ENCODE results near the gene USP31. TPM values are rescaled to one million over a fixed set of nuclear protein-coding genes. Genes with fewer than 3 reads are reported as not detected.

Gene USP31
- total RNA-seq, 3 donors from 2014 or later, result 6.7 to 40.7 (median 21.0) TPM

DNA sequence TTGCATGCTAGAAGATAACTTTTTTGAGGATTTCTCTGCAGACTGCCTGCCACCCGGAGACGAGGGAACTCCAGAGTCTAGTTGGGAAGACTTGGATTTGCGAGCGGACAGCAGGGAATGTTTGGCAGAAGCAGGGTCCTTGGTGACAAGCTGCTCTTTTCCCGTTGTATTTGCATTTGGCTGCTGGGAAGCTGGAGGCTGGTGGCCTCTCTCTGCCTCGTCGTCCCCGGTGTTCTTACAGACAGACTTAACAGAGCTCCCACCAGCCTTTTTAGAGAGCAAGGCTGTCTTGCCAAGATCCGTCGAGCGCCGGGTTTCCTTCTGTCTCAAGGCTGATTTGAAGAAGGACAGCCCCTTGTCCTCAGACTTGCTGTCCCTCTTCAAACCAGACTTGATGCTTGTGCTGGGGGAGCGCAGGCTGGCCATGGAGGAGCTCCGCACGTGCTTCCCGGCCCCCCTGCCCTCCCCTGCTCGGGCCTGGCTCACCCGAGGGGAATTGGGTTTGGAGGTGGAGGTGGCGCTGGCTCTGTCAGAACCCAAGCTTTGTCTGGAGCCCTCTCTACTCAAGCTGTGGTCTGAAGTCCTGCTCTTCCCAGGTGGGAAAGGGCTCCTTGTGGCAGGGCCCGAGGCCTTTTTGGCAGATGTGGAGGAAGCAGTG lies 81.0 kb downstream of the USP31 start:
- Histone ChIP-seq H3K36me3 (peaks cover 12% of the 10 kb centered on the region), H3K4me3 (no peak overlapping the region), H3K27ac (no peak overlapping the region), H3K9me3 (no peaks in the 10 kb centered on the region), H3K27me3 (no peaks in the 10 kb centered on the region), H3K4me1 (peaks cover 5 to 7% of the 10 kb centered on the region in 2 donors)
- TF ChIP-seq POLR2A (IDR thresholded peaks at IDR 0.05) (no peak), POLR2AphosphoS5 (IDR thresholded peaks at IDR 0.05) (no peak)
- TF ChIP-seq, protein P1, sequence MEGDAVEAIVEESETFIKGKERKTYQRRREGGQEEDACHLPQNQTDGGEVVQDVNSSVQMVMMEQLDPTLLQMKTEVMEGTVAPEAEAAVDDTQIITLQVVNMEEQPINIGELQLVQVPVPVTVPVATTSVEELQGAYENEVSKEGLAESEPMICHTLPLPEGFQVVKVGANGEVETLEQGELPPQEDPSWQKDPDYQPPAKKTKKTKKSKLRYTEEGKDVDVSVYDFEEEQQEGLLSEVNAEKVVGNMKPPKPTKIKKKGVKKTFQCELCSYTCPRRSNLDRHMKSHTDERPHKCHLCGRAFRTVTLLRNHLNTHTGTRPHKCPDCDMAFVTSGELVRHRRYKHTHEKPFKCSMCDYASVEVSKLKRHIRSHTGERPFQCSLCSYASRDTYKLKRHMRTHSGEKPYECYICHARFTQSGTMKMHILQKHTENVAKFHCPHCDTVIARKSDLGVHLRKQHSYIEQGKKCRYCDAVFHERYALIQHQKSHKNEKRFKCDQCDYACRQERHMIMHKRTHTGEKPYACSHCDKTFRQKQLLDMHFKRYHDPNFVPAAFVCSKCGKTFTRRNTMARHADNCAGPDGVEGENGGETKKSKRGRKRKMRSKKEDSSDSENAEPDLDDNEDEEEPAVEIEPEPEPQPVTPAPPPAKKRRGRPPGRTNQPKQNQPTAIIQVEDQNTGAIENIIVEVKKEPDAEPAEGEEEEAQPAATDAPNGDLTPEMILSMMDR (IDR thresholded peaks at IDR 0.05), result no peak
- DNase-seq (ENCODE audit: low spot score in 2 of 2), result no peak
- intact Hi-C loops (cut with DNase I; ENCODE audit: low total_unique reads), result loop anchor here (5.0 kb wide), 1 partner anchor 304 kb away; no protein-coding TSS in a partner anchor

DNA sequence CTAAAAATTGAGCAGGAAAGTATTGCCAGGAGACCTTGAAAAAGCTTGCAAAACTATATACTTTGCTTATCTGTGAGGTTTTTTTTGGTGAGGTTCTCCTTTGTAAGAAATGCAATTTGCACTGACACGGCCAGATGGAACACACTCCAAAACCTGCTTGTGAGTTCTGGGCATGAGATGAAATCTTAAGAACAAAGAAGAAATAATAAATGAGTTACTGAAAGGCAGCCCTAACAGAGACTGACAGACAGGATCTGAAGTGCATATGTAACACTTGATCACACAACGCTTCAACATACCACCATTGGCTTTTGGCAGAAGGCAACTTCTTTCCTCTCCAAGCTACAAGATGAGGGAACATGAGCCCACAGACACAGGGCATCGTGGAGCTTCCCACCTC lies 82.6 kb downstream of the USP31 start:
- TF ChIP-seq POLR2A (IDR thresholded peaks at IDR 0.05) (no peak), POLR2AphosphoS5 (IDR thresholded peaks at IDR 0.05) (no peak)
- TF ChIP-seq, protein P1 (IDR thresholded peaks at IDR 0.05), result no peak
- peaks cover 12% of the 10 kb centered on the region for H3K36me3 ChIP-seq
- no peak overlapping the region for H3K27ac ChIP-seq
- no peaks in the 10 kb centered on the region for H3K27me3 ChIP-seq
- H3K4me3 ChIP-seq, result no peak overlapping the region
- H3K9me3 ChIP-seq, result no peaks in the 10 kb centered on the region
- intact Hi-C loops (cut with DNase I; ENCODE audit: low total_unique reads), result loop anchor here (5.0 kb wide), 1 partner anchor 306 kb away; no protein-coding TSS in a partner anchor
- no peak for DNase-seq (ENCODE audit: low spot score in 2 of 2)
- H3K4me1 ChIP-seq, result peaks cover 0 to under 1% of the 10 kb centered on the region in 2 donors

DNA sequence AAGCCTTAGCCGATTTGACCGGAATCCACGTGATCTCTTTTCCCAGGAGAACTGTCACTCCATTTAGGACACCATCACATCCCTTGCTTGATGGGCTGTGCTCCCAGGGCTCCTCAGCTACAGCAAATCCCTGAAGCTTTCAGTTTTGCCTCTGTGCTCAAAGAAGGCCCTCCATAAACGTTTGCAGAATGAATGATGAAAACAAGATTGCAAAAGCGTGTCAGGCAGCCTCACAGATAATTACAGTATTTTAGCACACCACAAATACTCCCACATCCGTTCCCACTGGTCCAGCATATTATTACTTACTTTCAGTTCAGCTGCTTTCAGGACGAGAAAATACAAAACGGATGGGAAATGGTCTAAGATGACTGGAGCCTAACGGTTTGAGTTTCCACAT lies 84.6 kb downstream of the USP31 start:
- intact Hi-C loops (cut with DNase I; ENCODE audit: low total_unique reads), result loop anchor here (5.0 kb wide), 1 partner anchor 308 kb away; no protein-coding TSS in a partner anchor
- Histone ChIP-seq H3K36me3 (peaks cover 12% of the 10 kb centered on the region), H3K4me1 (no peaks in the 10 kb centered on the region), H3K27me3 (no peaks in the 10 kb centered on the region), H3K9me3 (no peaks in the 10 kb centered on the region), H3K27ac (no peak overlapping the region), H3K4me3 (no peak overlapping the region)
- TF ChIP-seq POLR2AphosphoS5 (IDR thresholded peaks at IDR 0.05), result no peak
- no peak for TF ChIP-seq POLR2A (IDR thresholded peaks at IDR 0.05)
- TF ChIP-seq, protein P1 (IDR thresholded peaks at IDR 0.05), result no peak
- no peak for DNase-seq (ENCODE audit: low spot score in 2 of 2)

DNA sequence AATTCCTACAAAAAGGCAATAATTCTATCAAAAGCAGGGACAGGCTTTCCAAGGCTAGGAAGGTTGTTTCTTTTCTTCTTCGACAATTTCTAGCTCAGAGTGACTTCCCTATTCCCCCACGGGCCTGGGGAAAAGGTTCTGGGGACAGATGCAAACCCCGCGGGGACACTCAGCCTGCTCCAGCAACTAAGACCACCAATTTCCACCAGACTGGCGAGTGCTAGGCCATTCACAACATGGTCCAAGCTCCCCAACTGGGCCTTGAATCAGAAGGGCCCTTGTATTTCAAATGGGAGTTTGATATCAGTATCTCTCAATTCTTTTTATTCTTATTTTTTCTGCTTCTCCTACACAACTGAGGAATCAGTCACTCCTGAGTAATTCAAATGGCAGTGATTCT lies 86.7 kb downstream of the USP31 start:
- DNase-seq (ENCODE audit: low spot score in 2 of 2), result no peak
- H3K9me3 ChIP-seq, result no peaks in the 10 kb centered on the region
- TF ChIP-seq POLR2AphosphoS5 (IDR thresholded peaks at IDR 0.05) (no peak), POLR2A (IDR thresholded peaks at IDR 0.05) (no peak)
- no peaks in the 10 kb centered on the region for H3K36me3 ChIP-seq
- H3K4me1 ChIP-seq, result no peaks in the 10 kb centered on the region
- H3K27ac ChIP-seq, result no peak overlapping the region
- H3K4me3 ChIP-seq, result no peak overlapping the region
- H3K27me3 ChIP-seq, result no peaks in the 10 kb centered on the region
- intact Hi-C loops (cut with DNase I; ENCODE audit: low total_unique reads), result no loop called here

DNA sequence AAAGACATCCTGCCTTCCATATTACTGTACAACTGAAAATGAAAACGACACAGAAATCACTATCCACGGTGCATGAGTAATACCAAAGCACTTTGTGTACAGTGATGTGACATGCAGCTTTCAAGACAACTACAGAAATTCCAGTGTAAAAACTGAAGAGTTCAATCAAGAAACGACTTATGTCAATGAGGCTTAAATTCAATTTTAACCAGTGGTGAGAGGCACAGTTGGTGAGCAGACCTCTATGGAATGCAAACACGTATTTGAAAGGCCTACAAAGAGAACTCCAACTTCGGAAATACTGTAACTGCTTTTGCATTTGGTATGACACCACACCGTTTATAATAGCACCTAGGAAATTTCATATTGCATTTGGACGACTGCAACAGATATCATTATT lies 87.6 kb downstream of the USP31 start:
- H3K27me3 ChIP-seq, result no peaks in the 10 kb centered on the region
- no peak overlapping the region for H3K4me3 ChIP-seq
- DNase-seq (ENCODE audit: low spot score in 2 of 2), result no peak
- H3K4me1 ChIP-seq, result no peaks in the 10 kb centered on the region
- no peak overlapping the region for H3K27ac ChIP-seq
- TF ChIP-seq, protein P1 (IDR thresholded peaks at IDR 0.05), result no peak
- TF ChIP-seq POLR2A (IDR thresholded peaks at IDR 0.05), result no peak
- no peak for TF ChIP-seq POLR2AphosphoS5 (IDR thresholded peaks at IDR 0.05)
- intact Hi-C loops (cut with DNase I; ENCODE audit: low total_unique reads), result no loop called here
- no peaks in the 10 kb centered on the region for H3K36me3 ChIP-seq
- no peaks in the 10 kb centered on the region for H3K9me3 ChIP-seq
